Activated CD4-positive, CD25-positive, alpha-beta regulatory T cell treated with anti-CD3 and anti-CD28 coated beads, Interleukin-2, amount 50 U/mL, for 24 hours (primary cell): ENCODE data around the gene CRABP2.
A peak's percentile ranks its signal among the peaks of the same experiment; 100 is the strongest.

Source experiments
- ATAC-seq, 2 donors: fragments of 150-1000 bp; cut with Tn5 transposase; one replicate each; pipeline ENCODE4 v1.10.0; 2021; ENCODE audit warnings: mild to moderate bottlenecking in 1 of 2, moderate library complexity in 1 of 2

The CRABP2 gene

GRCh38 chr1:156689035-156689952 is 16.1 kb downstream of the CRABP2 start:
- peak; percentile 93 to 94 for ATAC-seq

GRCh38 chr1:156684227-156684782 is 21.1 kb downstream of the CRABP2 start:
- peak; percentile 48 to 60 for ATAC-seq

DNA sequence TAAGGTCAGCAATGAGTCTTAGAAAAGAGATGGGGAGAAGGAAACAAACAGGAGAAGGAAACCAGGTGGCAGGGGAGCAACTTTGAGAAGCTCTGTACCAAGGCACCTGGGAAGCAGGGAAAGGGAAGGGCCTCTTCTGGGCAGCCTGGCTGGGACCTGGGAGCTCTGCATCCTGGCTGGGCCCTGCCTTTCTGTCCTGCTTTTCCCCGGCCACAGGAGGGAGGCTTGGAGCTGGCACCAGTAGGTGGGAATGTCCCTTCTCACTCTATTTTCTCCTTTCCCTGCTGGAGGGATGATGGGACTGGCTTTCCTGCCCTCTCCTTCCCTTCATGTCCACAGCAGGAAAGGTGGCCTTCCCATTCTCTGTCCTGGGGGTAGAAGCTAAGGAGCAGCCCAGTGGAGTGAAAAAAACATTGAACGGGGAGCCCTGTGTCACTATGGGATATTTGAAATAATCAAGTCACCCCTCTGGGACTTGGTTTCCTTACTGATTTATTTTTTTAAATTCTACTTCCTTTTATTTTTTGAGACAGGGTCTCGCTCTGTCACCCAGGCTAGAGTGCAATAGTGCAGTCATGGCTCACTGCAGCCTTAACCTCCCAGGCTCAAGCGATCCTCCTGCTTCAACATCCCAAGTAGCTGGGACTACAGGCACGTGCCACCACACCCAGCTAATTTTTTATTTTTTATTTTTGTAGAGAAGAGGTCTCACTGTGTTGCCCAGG is 23.1 kb downstream of the CRABP2 start:
- no peak for ATAC-seq

GRCh38 chr1:156681196-156681960 is 24.0 kb downstream of the CRABP2 start:
- ATAC-seq, result no peak

GRCh38 chr1:156680056-156680455 is 25.3 kb downstream of the CRABP2 start:
- no peak for ATAC-seq

- no peak for ATAC-seq
Observed at GRCh38 chr1:156677616-156678596, 27.5 kb downstream of the CRABP2 start.

GRCh38 chr1:156676820-156677615 is 28.4 kb downstream of the CRABP2 start, which contains the start of gene NES:
TSS of gene NES (minus strand) at chr1:156677407. CDS start at chr1:156677264, 143 bp downstream.
- ATAC-seq, result no peak

DNA sequence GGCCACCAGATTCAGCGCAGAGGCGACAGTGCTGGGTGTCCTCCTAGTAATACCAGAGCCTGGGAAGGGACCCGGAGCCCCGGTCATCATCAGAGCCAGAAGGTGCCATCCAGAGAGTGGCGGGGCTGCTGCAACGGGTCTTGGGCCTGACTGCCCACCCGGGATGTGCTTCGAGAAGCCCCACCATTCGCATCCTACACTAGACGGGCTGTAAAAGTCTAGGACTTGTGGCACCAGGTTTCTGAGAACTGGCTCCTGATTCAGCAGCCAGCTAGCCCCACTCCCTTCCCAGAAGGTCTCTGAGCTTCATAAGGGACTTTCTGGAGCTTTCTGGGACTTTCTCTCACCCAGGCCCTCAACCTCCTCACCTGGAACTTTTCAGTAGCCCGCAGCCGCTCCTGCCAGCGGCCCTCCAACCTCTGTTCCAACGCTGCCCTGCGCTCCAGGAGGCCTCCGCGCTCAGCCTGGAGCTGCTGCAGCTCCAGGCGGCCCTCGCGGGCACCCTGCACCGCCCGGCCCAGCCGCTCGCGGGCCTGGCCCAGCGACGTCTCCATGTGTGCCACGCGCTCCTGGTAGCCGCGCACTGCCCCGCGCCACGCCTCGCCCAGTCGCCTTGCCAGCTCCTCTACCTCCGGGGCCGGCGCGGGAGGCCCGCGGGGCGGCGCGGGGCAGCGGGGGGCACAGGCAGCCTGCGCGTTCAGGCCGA is 29.1 kb downstream of the CRABP2 start:
- no peak for ATAC-seq

GRCh38 chr1:156675210-156676113 is 29.9 kb downstream of the CRABP2 start:
- no peak for ATAC-seq

GRCh38 chr1:156673387-156674121 is 31.8 kb downstream of the CRABP2 start:
- ATAC-seq, result no peak

DNA sequence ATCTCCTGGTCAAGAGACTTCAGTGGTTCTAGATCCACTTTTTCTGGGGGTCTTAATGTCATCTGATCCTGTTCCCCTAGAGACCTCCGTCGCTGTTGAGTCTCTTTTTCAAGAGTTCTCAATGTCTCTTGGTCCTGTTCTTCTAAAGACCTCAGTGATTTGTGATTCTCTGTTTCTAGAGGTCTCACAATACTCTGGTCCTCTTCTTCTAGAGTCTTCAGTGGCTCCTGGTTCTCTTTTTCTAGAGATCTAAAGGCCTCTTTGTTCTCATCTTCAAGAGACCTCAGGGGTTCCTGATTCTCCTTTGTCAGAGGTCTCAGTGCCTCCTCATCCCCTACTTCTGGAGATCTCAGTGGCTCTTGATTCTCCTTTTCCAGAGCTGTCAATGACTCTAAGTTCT is 33.6 kb downstream of the CRABP2 start:
- no peak for ATAC-seq

DNA sequence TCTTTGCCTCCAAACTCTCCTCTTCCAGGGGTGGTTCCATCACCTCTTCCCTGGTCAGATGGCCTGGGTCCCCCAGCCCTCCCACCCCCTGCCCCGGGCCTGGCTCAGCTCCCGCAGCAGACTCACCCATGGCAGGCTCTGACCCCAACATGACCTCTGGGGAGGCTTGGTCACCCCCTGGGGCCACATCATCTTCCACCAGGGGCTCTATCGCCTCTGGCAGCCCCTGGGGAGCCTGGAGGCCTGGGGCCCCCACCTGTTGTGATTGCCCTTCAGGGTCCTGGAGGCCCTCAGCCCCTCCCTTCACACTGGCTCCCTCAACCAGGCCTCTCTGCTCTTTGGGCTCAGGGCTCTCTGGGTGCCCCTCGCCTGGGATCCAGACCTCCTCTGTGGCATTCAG is 34.6 kb downstream of the CRABP2 start:
- ATAC-seq, result no peak

DNA sequence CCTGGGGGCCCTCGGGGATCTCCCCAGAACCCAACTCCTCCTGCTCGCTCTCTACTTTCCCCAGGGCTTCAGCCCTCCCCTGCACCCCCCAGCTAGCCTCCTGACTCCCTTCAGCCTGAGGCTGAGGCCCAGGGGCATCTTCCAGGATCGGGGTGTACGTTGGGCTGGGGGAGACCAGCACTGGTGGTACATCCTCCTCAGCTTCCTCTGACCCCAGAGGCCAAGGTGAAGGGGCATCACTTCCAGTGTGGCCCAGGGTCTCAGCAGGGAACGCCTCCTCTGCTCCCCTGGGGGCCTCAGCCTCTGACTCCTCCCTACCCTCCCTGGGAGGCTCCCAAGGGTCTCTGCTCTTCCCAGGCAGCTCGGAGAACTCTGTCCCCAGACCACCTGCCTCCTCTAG is 35.0 kb downstream of the CRABP2 start:
- no peak for ATAC-seq

- no peak for ATAC-seq
Observed at GRCh38 chr1:156669794-156670193, 35.6 kb downstream of the CRABP2 start.

- ATAC-seq, result no peak
Observed at GRCh38 chr1:156668801-156669637, 36.4 kb downstream of the CRABP2 start.

GRCh38 chr1:156667968-156668709 is 37.2 kb downstream of the CRABP2 start:
- no peak for ATAC-seq
